Lower lobe of right lung (tissue), 2 donors: ENCODE results near the gene ADRA2C. TPM values are rescaled to one million over a fixed set of nuclear protein-coding genes. Genes with fewer than 3 reads are reported as not detected.
A peak's percentile ranks its signal among the peaks of the same experiment; 100 is the strongest.

ENCODE experiments used
- ATAC-seq, 2 donors: fragments of 200-7000 bp; cut with Tn5 transposase; one replicate each; pipeline ENCODE4 v1.9.1; 2020 to 2022; ENCODE audit warnings: mild to moderate bottlenecking in 2 of 2, moderate library complexity in 2 of 2
- DNase-seq: peaks from one replicate; pipeline ENCODE4 v3.0.0-alpha.2; 2020
- H3K27ac ChIP-seq: fragments of 200-600 bp; one replicate; pipeline ENCODE4 v1.8.0; 2022
- H3K27me3 ChIP-seq: fragments of 200-600 bp; one replicate; pipeline ENCODE4 v1.8.0; 2022; ENCODE audit warnings: low read depth
- H3K36me3 ChIP-seq: fragments of 200-600 bp; one replicate; pipeline ENCODE4 v1.8.0; 2022; ENCODE audit warnings: mild to moderate bottlenecking
- H3K4me1 ChIP-seq: fragments of 200-600 bp; one replicate; pipeline ENCODE4 v1.8.0; 2022
- H3K4me3 ChIP-seq: fragments of 200-600 bp; one replicate; pipeline ENCODE4 v1.8.0; 2022; ENCODE audit warnings: mild to moderate bottlenecking
- H3K9me3 ChIP-seq: fragments of 200-600 bp; one replicate; pipeline ENCODE4 v1.8.0; 2022
- intact Hi-C: fragments of 100-400 bp; cut with DNase I; formaldehyde crosslinking; loops from one replicate; pipeline ENCODE4 v1.11.0; 2022
- total RNA-seq: library from RNA; stranded (reverse); fragmentation: NEBNext Ultra II Directional; extraction: Animal tissue kit (Norgen Biotek cat#: 25700); gene quantifications from one replicate; pipeline ENCODE4 v1.2.1, GENCODE V29; 2021
- TF ChIP-seq, protein P1 (sequence below): fragments of 200-600 bp; IDR thresholded peaks from one replicate; pipeline ENCODE4 v1.8.0; 2022; ENCODE audit warnings: antibody characterized with exemption, mild to moderate bottlenecking
- donor health status: DM: no; HTN: yes; CAD: no; lungs with severe emphysema.

ADRA2C gene
- total RNA-seq, 1 donor from 2014 or later, result 2.5 TPM

DNA sequence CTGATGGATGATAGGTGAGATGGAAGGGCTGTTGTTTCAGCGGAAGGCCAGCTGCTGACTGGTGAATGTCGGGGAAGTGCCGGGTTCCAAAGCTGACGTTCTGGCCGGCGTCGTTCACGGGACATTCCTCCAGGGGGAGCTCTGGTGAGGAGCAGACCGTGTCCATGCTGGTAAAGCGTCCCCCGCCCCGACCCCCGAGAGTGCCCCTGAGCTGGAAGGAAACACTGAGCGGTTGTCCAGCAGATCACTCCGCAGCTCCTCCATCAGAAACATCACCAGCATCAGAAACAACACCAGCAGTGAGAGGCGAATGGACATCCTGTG is 18.6 kb upstream of the ADRA2C start:
- Histone ChIP-seq H3K4me3 (no peak overlapping the region), H3K27me3 (peaks cover 75% of the 10 kb centered on the region), H3K36me3 (no peaks in the 10 kb centered on the region), H3K27ac (no peak overlapping the region), H3K9me3 (no peaks in the 10 kb centered on the region), H3K4me1 (no peaks in the 10 kb centered on the region)
- intact Hi-C loops, result no loop called here
- DNase-seq (no peak), ATAC-seq (no peak)
- TF ChIP-seq, protein P1, sequence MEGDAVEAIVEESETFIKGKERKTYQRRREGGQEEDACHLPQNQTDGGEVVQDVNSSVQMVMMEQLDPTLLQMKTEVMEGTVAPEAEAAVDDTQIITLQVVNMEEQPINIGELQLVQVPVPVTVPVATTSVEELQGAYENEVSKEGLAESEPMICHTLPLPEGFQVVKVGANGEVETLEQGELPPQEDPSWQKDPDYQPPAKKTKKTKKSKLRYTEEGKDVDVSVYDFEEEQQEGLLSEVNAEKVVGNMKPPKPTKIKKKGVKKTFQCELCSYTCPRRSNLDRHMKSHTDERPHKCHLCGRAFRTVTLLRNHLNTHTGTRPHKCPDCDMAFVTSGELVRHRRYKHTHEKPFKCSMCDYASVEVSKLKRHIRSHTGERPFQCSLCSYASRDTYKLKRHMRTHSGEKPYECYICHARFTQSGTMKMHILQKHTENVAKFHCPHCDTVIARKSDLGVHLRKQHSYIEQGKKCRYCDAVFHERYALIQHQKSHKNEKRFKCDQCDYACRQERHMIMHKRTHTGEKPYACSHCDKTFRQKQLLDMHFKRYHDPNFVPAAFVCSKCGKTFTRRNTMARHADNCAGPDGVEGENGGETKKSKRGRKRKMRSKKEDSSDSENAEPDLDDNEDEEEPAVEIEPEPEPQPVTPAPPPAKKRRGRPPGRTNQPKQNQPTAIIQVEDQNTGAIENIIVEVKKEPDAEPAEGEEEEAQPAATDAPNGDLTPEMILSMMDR, result peak; percentile 29

DNA sequence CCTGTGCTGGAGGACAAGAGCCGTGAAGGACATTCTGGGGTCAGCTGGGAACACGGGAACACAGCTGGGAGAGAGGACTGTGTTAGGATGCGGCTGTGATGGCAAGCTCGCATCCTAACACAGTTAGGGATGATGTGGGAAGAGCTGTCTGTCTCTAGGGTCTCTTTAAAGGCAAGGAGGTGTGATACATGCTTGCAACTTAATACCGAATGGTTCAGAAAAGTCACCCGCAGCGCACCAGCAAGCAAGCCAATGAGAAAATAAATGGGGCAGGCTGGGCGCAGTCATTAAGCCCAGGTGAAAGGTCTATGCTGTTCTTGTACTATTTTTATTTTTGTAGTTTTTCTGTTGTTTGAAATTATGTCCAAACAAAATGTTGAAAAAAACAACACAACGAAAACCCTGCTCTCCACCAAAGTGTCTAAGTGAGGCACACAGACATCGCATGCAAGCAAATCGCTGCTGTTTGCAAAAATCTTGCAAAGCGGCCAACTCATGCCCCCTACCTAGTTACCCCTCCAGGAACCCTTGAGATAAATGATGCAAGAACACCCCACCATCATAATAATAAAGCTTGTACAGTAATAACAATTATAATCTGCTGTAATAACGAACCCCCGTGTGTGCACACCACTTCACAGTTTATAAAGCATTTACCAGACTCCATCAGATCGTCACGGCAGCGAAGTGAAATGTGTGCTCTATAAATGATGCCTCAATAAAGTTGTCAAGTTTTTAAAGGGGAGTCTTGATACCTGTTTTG is 17.9 kb upstream of the ADRA2C start:
- ATAC-seq, result no peak
- no peak overlapping the region for H3K27ac ChIP-seq
- no peaks in the 10 kb centered on the region for H3K36me3 ChIP-seq
- no peak overlapping the region for H3K4me3 ChIP-seq
- H3K27me3 ChIP-seq, result peaks cover 74% of the 10 kb centered on the region
- TF ChIP-seq, protein P1, result no peak
- no peaks in the 10 kb centered on the region for H3K9me3 ChIP-seq
- no peaks in the 10 kb centered on the region for H3K4me1 ChIP-seq
- intact Hi-C loops, result no loop called here
- no peak for DNase-seq

DNA sequence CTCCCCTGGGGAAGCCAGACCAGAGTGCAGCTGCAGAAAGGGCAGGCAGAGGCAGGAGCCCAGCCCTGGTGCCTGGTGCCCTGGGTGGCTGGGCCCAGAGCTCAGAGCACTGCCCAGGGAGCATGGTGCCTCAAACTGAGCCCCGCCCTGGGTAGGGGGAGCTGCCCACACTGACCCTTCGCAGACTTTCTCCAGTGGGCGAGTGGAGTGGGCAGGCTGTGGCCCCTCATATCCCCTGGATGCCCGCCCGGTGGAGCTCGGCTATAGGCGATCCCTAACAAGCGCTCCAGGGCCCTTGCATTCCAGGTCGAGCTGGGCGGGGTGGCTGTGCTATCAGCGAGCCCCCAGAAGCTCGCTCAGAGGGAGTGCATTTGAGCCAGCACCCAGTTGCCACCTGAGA is 17.1 kb upstream of the ADRA2C start:
- no peaks in the 10 kb centered on the region for H3K9me3 ChIP-seq
- H3K4me3 ChIP-seq, result no peak overlapping the region
- TF ChIP-seq, protein P1, result no peak
- intact Hi-C loops, result no loop called here
- H3K4me1 ChIP-seq, result no peaks in the 10 kb centered on the region
- ATAC-seq (no peak), DNase-seq (no peak)
- H3K27ac ChIP-seq, result no peak overlapping the region
- no peaks in the 10 kb centered on the region for H3K36me3 ChIP-seq
- H3K27me3 ChIP-seq, result peaks cover 72% of the 10 kb centered on the region

DNA sequence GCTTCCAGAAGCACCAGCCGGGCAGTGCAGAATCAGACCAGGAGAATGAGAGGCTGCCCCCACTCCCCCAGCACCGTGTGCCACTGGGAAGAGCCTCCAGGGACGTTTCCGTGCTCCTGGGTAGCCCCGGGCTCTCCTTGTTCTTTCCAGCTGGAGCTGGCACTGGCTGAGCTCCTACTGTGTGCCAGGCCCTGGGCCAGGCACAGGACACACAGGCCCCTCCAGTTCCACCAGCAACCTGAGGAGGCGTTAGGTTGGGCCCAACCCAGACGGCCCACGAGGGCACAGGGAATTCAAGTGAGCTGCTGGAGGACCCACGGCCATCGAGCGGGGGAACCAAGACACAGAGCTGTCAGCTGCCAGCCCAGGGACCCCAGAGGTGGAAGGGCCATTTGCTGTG is 15.9 kb upstream of the ADRA2C start:
- DNase-seq (no peak), ATAC-seq (no peak)
- no peaks in the 10 kb centered on the region for H3K9me3 ChIP-seq
- intact Hi-C loops, result no loop called here
- no peak overlapping the region for H3K4me3 ChIP-seq
- H3K27ac ChIP-seq, result no peak overlapping the region
- H3K36me3 ChIP-seq, result no peaks in the 10 kb centered on the region
- TF ChIP-seq, protein P1, result no peak
- H3K4me1 ChIP-seq, result no peaks in the 10 kb centered on the region
- peaks cover 61% of the 10 kb centered on the region for H3K27me3 ChIP-seq

DNA sequence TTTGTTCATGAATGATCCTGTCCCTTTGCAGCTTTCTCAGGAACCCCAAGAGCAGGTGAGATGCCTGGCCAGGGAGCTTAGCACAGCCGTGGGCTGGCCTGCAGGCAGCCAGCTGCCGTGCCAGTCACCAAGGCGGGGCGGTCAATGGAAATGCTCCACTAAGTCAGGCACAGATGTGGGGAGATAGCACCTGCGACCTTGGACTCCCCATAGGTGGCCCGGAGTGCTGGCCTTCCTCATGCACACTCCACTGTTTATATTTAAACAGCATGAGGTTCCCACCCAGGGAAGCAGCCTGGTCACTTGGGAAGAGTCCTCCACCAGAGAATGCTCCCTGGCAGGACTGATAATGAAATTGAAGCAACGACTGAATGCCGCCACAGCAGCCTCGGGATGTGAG is 14.2 kb upstream of the ADRA2C start:
- TF ChIP-seq, protein P1, result no peak
- DNase-seq (no peak), ATAC-seq (no peak)
- H3K27me3 ChIP-seq, result peaks cover 52% of the 10 kb centered on the region
- no peak overlapping the region for H3K27ac ChIP-seq
- H3K4me3 ChIP-seq, result no peak overlapping the region
- no peaks in the 10 kb centered on the region for H3K4me1 ChIP-seq
- no peaks in the 10 kb centered on the region for H3K9me3 ChIP-seq
- intact Hi-C loops, result no loop called here
- H3K36me3 ChIP-seq, result no peaks in the 10 kb centered on the region
